Glutamatergic neuron (in vitro differentiated cells): Measurements from ENCODE around the gene KRTCAP3. TPM values are rescaled to one million over a fixed set of nuclear protein-coding genes. Genes with fewer than 3 reads are reported as not detected.
A peak's percentile ranks its signal among the peaks of the same experiment; 100 is the strongest.

ENCODE experiments used
- DNase-seq: peaks from one replicate; pipeline ENCODE4 v3.0.0; 2022
- H3K27ac Mint-ChIP-seq: one replicate; pipeline ENCODE4 v1.8.0; 2020; ENCODE audit warnings: mild to moderate bottlenecking, mixed read lengths, inconsistent platforms; ENCODE audit not compliant: unreplicated experiment
- H3K27me3 Mint-ChIP-seq: one replicate; pipeline ENCODE4 v1.8.0; 2020; ENCODE audit warnings: mild to moderate bottlenecking, moderate library complexity, mixed read lengths, inconsistent platforms; ENCODE audit not compliant: unreplicated experiment
- H3K36me3 Mint-ChIP-seq: one replicate; pipeline ENCODE4 v1.8.0; 2020; ENCODE audit warnings: mild to moderate bottlenecking, mixed read lengths, inconsistent platforms; ENCODE audit not compliant: unreplicated experiment
- H3K4me1 Mint-ChIP-seq: one replicate; pipeline ENCODE4 v1.8.0; 2020; ENCODE audit warnings: mild to moderate bottlenecking, low read depth, mixed read lengths, inconsistent platforms; ENCODE audit not compliant: unreplicated experiment
- H3K4me3 Mint-ChIP-seq: one replicate; pipeline ENCODE4 v1.8.0; 2020; ENCODE audit warnings: mild to moderate bottlenecking, mixed read lengths, inconsistent platforms; ENCODE audit not compliant: unreplicated experiment
- H3K9me3 Mint-ChIP-seq: one replicate; pipeline ENCODE4 v1.8.0; 2020; ENCODE audit warnings: mild to moderate bottlenecking, moderate library complexity, mixed read lengths, inconsistent platforms; ENCODE audit not compliant: unreplicated experiment
- CTCF ChIP-seq: fragments of 200-600 bp; sonication (generic); IDR thresholded peaks from one replicate; pipeline ENCODE4 v1.5.0; 2021; ENCODE audit not compliant: partially characterized antibody, unreplicated experiment
- total RNA-seq: library from RNA; stranded (reverse); fragmentation: NEBNext Ultra II Directional; extraction: Animal tissue kit (Norgen Biotek cat#: 25700); gene quantifications from one replicate; pipeline ENCODE4 v1.2.1, GENCODE V29; 2021; ENCODE audit not compliant: unreplicated experiment

The KRTCAP3 gene
- total RNA-seq, 1 donor from 2014 or later: 4.2 TPM

- peak overlapping the region; percentile 98 for H3K27ac Mint-ChIP-seq
- no peak for TF ChIP-seq CTCF
- no peak for DNase-seq
These were observed 14.3 kb upstream of the KRTCAP3 start for GRCh38 chr2:27427863-27428212.

GRCh38 chr2:27428213-27428977 is 13.8 kb upstream of the KRTCAP3 start, which contains the start of gene NRBP1:
Gene NRBP1, plus strand, starts transcription at chr2:27428631. Its CDS starts 4,643 bp downstream, at chr2:27433274.
- H3K9me3 Mint-ChIP-seq: peaks cover 12% of the 10 kb centered on the region
- no peaks in the 10 kb centered on the region for H3K36me3 Mint-ChIP-seq
- peak within 1 kb of the TSS; percentile 99 for H3K4me3 Mint-ChIP-seq
- peak within 1 kb of the TSS; percentile 98 for H3K27ac Mint-ChIP-seq
- H3K4me1 Mint-ChIP-seq: peaks cover 19% of the 10 kb centered on the region
- DNase-seq: peak; percentile 97
- H3K27me3 Mint-ChIP-seq: peaks cover 3% of the 10 kb centered on the region
- TF ChIP-seq CTCF: no peak

More at GRCh38 chr2:27427863-27428212, 14.3 kb upstream of the KRTCAP3 start:
- Mint-ChIP-seq H3K4me1 (peaks cover 19% of the 10 kb centered on the region), H3K27me3 (peaks cover 3% of the 10 kb centered on the region), H3K4me3 (peak overlapping the region; percentile 89), H3K36me3 (no peaks in the 10 kb centered on the region), H3K9me3 (peaks cover 12% of the 10 kb centered on the region)

- Mint-ChIP-seq H3K27me3 (peaks cover 3% of the 10 kb centered on the region), H3K4me3 (peak overlapping the region; percentile 99), H3K4me1 (peaks cover 19% of the 10 kb centered on the region), H3K9me3 (peaks cover 12% of the 10 kb centered on the region), H3K36me3 (no peaks in the 10 kb centered on the region), H3K27ac (peak overlapping the region; percentile 95)
- TF ChIP-seq CTCF: no peak
- DNase-seq: peak; percentile 86
These were observed 13.1 kb upstream of the KRTCAP3 start for GRCh38 chr2:27428978-27429541.

- H3K9me3 Mint-ChIP-seq: peaks cover 12% of the 10 kb centered on the region
- H3K4me3 Mint-ChIP-seq: peak overlapping the region; percentile 56
- H3K4me1 Mint-ChIP-seq: peaks cover 19% of the 10 kb centered on the region
- DNase-seq: no peak
- H3K36me3 Mint-ChIP-seq: peaks cover 6% of the 10 kb centered on the region
- peaks cover 6% of the 10 kb centered on the region for H3K27me3 Mint-ChIP-seq
- H3K27ac Mint-ChIP-seq: peak overlapping the region; percentile 49
- TF ChIP-seq CTCF: no peak
These were observed 10.8 kb upstream of the KRTCAP3 start for GRCh38 chr2:27431395-27431794.

- H3K4me3 Mint-ChIP-seq: no peak overlapping the region
- peaks cover 5% of the 10 kb centered on the region for H3K4me1 Mint-ChIP-seq
- no peak for DNase-seq
- H3K9me3 Mint-ChIP-seq: peaks cover 2% of the 10 kb centered on the region
- H3K36me3 Mint-ChIP-seq: peaks cover 16% of the 10 kb centered on the region
- H3K27me3 Mint-ChIP-seq: peaks cover 5% of the 10 kb centered on the region
- H3K27ac Mint-ChIP-seq: peak overlapping the region; percentile 40
- no peak for TF ChIP-seq CTCF
These were observed 6.6 kb upstream of the KRTCAP3 start for GRCh38 chr2:27435628-27436027.
